HEK293 (cell line): Measurements from ENCODE around the gene BRPF1.

ENCODE experiments used
- FEZF1 ChIP-seq: fragments of 450-650 bp; formaldehyde crosslinking; IDR thresholded peaks from 2 replicates; pipeline ENCODE4 v1.5.1; 2016; ENCODE audit warnings: missing biosample characterization, missing genetic modification characterization
- KLF1 ChIP-seq: fragments of 450-650 bp; formaldehyde crosslinking; IDR thresholded peaks from 2 replicates; pipeline ENCODE4 v1.5.1; 2016; ENCODE audit warnings: missing biosample characterization, missing genetic modification characterization
- KLF7 ChIP-seq: fragments of 450-650 bp; formaldehyde crosslinking; IDR thresholded peaks from 2 replicates; pipeline ENCODE4 v1.5.1; 2016; ENCODE audit warnings: missing biosample characterization, missing genetic modification characterization, borderline replicate concordance
- OSR2 ChIP-seq: fragments of 450-650 bp; formaldehyde crosslinking; IDR thresholded peaks from 2 replicates; pipeline ENCODE4 v1.5.1; 2016; ENCODE audit warnings: missing biosample characterization, missing genetic modification characterization
- PRDM10 ChIP-seq: fragments of 450-650 bp; formaldehyde crosslinking; IDR thresholded peaks from 2 replicates; pipeline ENCODE4 v1.5.1; 2016; ENCODE audit warnings: missing biosample characterization, missing genetic modification characterization
- PRDM4 ChIP-seq: fragments of 450-650 bp; formaldehyde crosslinking; IDR thresholded peaks from 2 replicates; pipeline ENCODE4 v1.5.1; 2017; ENCODE audit warnings: missing biosample characterization, missing genetic modification characterization
- SETDB1 ChIP-seq: IDR thresholded peaks from one replicate; pipeline ENCODE4 v1.6.1; 2017; ENCODE audit warnings: mild to moderate bottlenecking, low read length, moderate library complexity, mixed read lengths; ENCODE audit not compliant: insufficient read length
- SP2 ChIP-seq: fragments of 450-650 bp; formaldehyde crosslinking; IDR thresholded peaks from 2 replicates; pipeline ENCODE4 v1.5.1; 2016; ENCODE audit warnings: missing biosample characterization, missing genetic modification characterization
- SP7 ChIP-seq: fragments of 450-650 bp; formaldehyde crosslinking; IDR thresholded peaks from 2 replicates; pipeline ENCODE4 v1.5.1; 2016; ENCODE audit warnings: missing biosample characterization, missing genetic modification characterization
- TCF7L2 ChIP-seq: IDR thresholded peaks from 2 replicates; pipeline ENCODE4 v1.6.1; 2011; ENCODE audit warnings: low read depth, mild to moderate bottlenecking, inconsistent platforms, low read length, moderate library complexity, borderline replicate concordance
- ZFP69B ChIP-seq: fragments of 450-650 bp; formaldehyde crosslinking; IDR thresholded peaks from 2 replicates; pipeline ENCODE4 v1.5.1; 2016; ENCODE audit warnings: missing biosample characterization, missing genetic modification characterization
- ZNF37A ChIP-seq: fragments of 450-650 bp; IDR thresholded peaks from 2 replicates; pipeline ENCODE4 v1.5.1; 2018; ENCODE audit warnings: missing biosample characterization, missing genetic modification characterization
- ZNF501 ChIP-seq: fragments of 450-650 bp; formaldehyde crosslinking; IDR thresholded peaks from 2 replicates; pipeline ENCODE4 v1.5.1; 2016; ENCODE audit warnings: missing biosample characterization, missing genetic modification characterization
- ZNF692 ChIP-seq: fragments of 450-650 bp; formaldehyde crosslinking; IDR thresholded peaks from 2 replicates; pipeline ENCODE4 v1.5.1; 2016; ENCODE audit warnings: missing biosample characterization, missing genetic modification characterization
- ZNF768 ChIP-seq: fragments of 450-650 bp; formaldehyde crosslinking; IDR thresholded peaks from 2 replicates; pipeline ENCODE4 v1.5.1; 2018; ENCODE audit warnings: missing biosample characterization, mild to moderate bottlenecking, missing genetic modification characterization
- ZNF792 ChIP-seq: fragments of 450-650 bp; formaldehyde crosslinking; IDR thresholded peaks from 2 replicates; pipeline ENCODE4 v1.5.1; 2016; ENCODE audit warnings: missing biosample characterization, missing genetic modification characterization
- ZSCAN16 ChIP-seq: fragments of 450-650 bp; formaldehyde crosslinking; IDR thresholded peaks from 2 replicates; pipeline ENCODE4 v1.5.1; 2016; ENCODE audit warnings: missing biosample characterization, missing genetic modification characterization
- TF ChIP-seq, protein P1 (sequence below): fragments of 450-650 bp; formaldehyde crosslinking; IDR thresholded peaks from 2 replicates; pipeline ENCODE4 v1.5.1; 2016; ENCODE audit warnings: missing biosample characterization, missing genetic modification characterization
- TF ChIP-seq, protein P2 (sequence below): fragments of 450-650 bp; IDR thresholded peaks from 2 replicates; pipeline ENCODE4 v1.5.1; 2018; ENCODE audit warnings: missing biosample characterization, mild to moderate bottlenecking, missing genetic modification characterization

BRPF1 gene

GRCh38 chr3:9792405-9793160 is 61.0 kb downstream of the BRPF1 start, which contains the start of the genes ARPC4 and TADA3 (continued):
- no peak for TF ChIP-seq SETDB1
- TF ChIP-seq SP7 (tag by site-specific recombination): peak; percentile 80
- peak; percentile 95 for TF ChIP-seq SP2 (tag by site-specific recombination)
- 0 out of 2 replicates have a peak, but pooled peaks have one; percentile 0 for TF ChIP-seq OSR2
- no peak for TF ChIP-seq ZNF37A (tag by site-specific recombination)
- no peak for TF ChIP-seq ZNF768 (tag by site-specific recombination)
- no peak for TF ChIP-seq ZSCAN16 (tag by site-specific recombination)
- peak; percentile 100 for TF ChIP-seq PRDM10 (tag by site-specific recombination)
- 0 out of 2 replicates have a peak, but pooled peaks have one; percentile 43 for TF ChIP-seq ZNF692 (tag by site-specific recombination)
- TF ChIP-seq ZNF501: peak; percentile 75
- 0 out of 2 replicates have a peak, but pooled peaks have one; percentile 16 for TF ChIP-seq TCF7L2
- TF ChIP-seq KLF1 (tag by site-specific recombination): peak; percentile 94
- TF ChIP-seq KLF7 (tag by site-specific recombination): peak; percentile 33; the same call in 1 of the 2 replicates
- TF ChIP-seq FEZF1 (tag by site-specific recombination): peak; percentile 40
- TF ChIP-seq, protein P1, sequence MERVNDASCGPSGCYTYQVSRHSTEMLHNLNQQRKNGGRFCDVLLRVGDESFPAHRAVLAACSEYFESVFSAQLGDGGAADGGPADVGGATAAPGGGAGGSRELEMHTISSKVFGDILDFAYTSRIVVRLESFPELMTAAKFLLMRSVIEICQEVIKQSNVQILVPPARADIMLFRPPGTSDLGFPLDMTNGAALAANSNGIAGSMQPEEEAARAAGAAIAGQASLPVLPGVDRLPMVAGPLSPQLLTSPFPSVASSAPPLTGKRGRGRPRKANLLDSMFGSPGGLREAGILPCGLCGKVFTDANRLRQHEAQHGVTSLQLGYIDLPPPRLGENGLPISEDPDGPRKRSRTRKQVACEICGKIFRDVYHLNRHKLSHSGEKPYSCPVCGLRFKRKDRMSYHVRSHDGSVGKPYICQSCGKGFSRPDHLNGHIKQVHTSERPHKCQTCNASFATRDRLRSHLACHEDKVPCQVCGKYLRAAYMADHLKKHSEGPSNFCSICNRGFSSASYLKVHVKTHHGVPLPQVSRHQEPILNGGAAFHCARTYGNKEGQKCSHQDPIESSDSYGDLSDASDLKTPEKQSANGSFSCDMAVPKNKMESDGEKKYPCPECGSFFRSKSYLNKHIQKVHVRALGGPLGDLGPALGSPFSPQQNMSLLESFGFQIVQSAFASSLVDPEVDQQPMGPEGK: peak; percentile 97
- TF ChIP-seq, protein P2, sequence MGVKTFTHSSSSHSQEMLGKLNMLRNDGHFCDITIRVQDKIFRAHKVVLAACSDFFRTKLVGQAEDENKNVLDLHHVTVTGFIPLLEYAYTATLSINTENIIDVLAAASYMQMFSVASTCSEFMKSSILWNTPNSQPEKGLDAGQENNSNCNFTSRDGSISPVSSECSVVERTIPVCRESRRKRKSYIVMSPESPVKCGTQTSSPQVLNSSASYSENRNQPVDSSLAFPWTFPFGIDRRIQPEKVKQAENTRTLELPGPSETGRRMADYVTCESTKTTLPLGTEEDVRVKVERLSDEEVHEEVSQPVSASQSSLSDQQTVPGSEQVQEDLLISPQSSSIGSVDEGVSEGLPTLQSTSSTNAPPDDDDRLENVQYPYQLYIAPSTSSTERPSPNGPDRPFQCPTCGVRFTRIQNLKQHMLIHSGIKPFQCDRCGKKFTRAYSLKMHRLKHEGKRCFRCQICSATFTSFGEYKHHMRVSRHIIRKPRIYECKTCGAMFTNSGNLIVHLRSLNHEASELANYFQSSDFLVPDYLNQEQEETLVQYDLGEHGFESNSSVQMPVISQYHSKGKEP (tag by site-specific recombination): no peak
- no peak for TF ChIP-seq ZNF792 (tag by site-specific recombination)
- 0 out of 2 replicates have a peak, but pooled peaks have one; percentile 13 for TF ChIP-seq ZFP69B (tag by site-specific recombination)
- TF ChIP-seq PRDM4 (tag by site-specific recombination): peak; percentile 34; the same call in 1 of the 2 replicates
